Ascending aorta (tissue), 2 donors: ENCODE results near the gene ADGRG1. TPM values are rescaled to one million over a fixed set of nuclear protein-coding genes. Genes with fewer than 3 reads are reported as not detected.

Experiments used
- DNase-seq, 2 donors: peaks; one replicate each; pipeline ENCODE4 v3.0.0-alpha.2; 2019; ENCODE audit warnings: low spot score in 2 of 2
- H3K27ac ChIP-seq, 2 donors: fragments of 200-600 bp; sonication (generic); one replicate each; pipeline ENCODE4 v1.5.1; 2016 to 2017; ENCODE audit warnings: mild to moderate bottlenecking in 1 of 2
- H3K27me3 ChIP-seq: fragments of 200-600 bp; sonication (generic); one replicate; pipeline ENCODE4 v1.5.1; 2017
- H3K36me3 ChIP-seq, 2 donors: fragments of 200-600 bp; sonication (generic); one replicate each; pipeline ENCODE4 v1.5.1; 2016
- H3K4me1 ChIP-seq, 2 donors: fragments of 200-600 bp; sonication (generic); one replicate each; pipeline ENCODE4 v1.5.1; 2016 to 2017; ENCODE audit warnings: mild to moderate bottlenecking in 1 of 2
- H3K4me3 ChIP-seq, 2 donors: fragments of 200-600 bp; sonication (generic); one replicate each; pipeline ENCODE4 v1.5.1; 2016 to 2017; ENCODE audit warnings: mild to moderate bottlenecking in 1 of 2
- H3K9me3 ChIP-seq, 2 donors: fragments of 200-600 bp; sonication (generic); one replicate each; pipeline ENCODE4 v1.5.1; 2016
- intact Hi-C: fragments of 100-400 bp; cut with DNase I; formaldehyde crosslinking; loops from one replicate; pipeline ENCODE4 v1.15.1; 2023
- total RNA-seq: library from RNA; depleted of rRNA; stranded (reverse); fragments of >200 nt; gene quantifications from one replicate; pipeline ENCODE4 v1.1.0, GENCODE V29; 2016
- TF ChIP-seq, protein P1 (sequence below), 3 experiments: fragments of 200-600 bp in 2 of 3; fragments of 450-650 bp in 1 of 3; sonication (generic) in 2 of 3; IDR thresholded peaks; one replicate each; pipeline ENCODE4 v1.5.1; 2016 to 2019; ENCODE audit warnings: antibody characterized with exemption in 3 of 3, mild to moderate bottlenecking in 1 of 3, moderate library complexity in 1 of 3

Gene ADGRG1
- total RNA-seq, 1 donor from 2014 or later: 343 TPM

DNA sequence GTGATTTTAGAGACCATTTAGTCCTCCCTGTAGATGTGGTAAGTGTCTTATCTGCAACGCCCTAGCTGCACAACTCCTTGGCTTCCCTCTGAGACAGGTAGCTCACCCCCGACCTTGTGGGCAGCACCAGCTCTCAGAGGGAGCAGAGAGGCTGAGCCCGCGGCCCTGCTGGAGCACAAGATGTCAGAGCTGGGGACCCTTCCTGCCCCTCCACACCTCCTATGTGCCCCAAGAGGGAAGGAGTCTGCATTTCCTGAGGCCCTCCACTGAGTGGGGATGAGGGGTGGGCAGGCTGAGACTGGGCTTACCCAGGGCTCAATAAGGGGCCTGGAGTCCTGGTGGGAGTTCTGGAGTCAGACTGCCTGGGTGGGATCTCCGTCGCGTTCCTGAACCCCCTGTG, 12.2 kb upstream of the ADGRG1 start:
- intact Hi-C loops: no loop called here
- TF ChIP-seq, protein P1, sequence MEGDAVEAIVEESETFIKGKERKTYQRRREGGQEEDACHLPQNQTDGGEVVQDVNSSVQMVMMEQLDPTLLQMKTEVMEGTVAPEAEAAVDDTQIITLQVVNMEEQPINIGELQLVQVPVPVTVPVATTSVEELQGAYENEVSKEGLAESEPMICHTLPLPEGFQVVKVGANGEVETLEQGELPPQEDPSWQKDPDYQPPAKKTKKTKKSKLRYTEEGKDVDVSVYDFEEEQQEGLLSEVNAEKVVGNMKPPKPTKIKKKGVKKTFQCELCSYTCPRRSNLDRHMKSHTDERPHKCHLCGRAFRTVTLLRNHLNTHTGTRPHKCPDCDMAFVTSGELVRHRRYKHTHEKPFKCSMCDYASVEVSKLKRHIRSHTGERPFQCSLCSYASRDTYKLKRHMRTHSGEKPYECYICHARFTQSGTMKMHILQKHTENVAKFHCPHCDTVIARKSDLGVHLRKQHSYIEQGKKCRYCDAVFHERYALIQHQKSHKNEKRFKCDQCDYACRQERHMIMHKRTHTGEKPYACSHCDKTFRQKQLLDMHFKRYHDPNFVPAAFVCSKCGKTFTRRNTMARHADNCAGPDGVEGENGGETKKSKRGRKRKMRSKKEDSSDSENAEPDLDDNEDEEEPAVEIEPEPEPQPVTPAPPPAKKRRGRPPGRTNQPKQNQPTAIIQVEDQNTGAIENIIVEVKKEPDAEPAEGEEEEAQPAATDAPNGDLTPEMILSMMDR (IDR thresholded peaks at IDR 0.05): no peak
- no peaks in the 10 kb centered on the region for H3K4me1 ChIP-seq
- H3K4me3 ChIP-seq: no peak overlapping the region
- DNase-seq: peak in 1 of 2 donors; percentile 24
- H3K36me3 ChIP-seq: no peaks in the 10 kb centered on the region
- no peaks in the 10 kb centered on the region for H3K27me3 ChIP-seq
- no peaks in the 10 kb centered on the region for H3K9me3 ChIP-seq
- H3K27ac ChIP-seq: no peak overlapping the region

DNA sequence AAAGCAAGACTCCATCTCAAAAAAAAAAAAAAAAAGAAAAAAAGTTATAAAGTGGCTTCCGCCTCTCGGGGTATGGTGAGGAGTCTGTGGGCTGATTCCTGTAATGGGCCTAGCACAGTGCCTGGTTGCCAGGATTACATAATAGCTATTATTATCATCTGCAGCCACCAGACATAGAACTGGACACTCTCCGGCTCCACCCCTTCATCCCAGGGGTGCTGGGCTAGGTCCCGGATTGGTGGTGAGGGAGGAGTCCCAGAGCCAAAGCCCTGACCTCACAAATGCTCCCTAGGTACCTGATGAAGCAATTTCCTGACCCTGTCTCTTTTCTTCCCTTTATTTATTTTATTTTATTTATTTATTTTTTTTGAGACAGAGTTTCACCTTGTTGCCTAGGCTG, 11.6 kb upstream of the ADGRG1 start:
- Histone ChIP-seq H3K4me1 (no peaks in the 10 kb centered on the region), H3K36me3 (no peaks in the 10 kb centered on the region), H3K27ac (no peak overlapping the region), H3K9me3 (no peaks in the 10 kb centered on the region), H3K4me3 (no peak overlapping the region), H3K27me3 (no peaks in the 10 kb centered on the region)
- TF ChIP-seq, protein P1 (IDR thresholded peaks at IDR 0.05): no peak
- intact Hi-C loops: no loop called here
- peak in 1 of 2 donors; percentile 19 for DNase-seq

DNA sequence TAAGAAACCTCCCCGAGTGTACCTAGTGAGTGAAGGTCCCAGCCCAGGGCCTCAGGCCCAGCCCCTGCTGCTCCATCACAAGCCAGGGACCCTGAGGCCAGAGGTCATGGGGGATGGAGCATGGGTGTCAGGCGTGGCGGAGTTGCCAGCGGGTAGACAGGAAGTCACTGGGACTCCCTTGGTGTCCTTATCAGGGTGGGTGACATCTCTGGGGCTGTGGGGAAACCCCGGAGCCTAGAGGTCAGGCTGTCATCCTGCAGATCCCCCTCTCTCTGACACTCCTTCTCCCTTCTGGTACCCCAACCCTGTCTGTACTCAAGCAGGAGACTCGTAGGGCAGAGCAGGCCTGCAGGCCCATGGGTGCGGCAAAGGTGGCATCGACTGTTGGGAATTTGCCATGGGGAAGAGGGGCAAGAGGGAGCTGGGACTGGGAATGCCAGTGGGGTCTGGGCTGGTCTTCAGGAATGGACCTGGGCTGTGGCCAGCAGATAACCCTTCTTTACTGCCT, 10.8 kb upstream of the ADGRG1 start:
- Histone ChIP-seq H3K9me3 (no peaks in the 10 kb centered on the region), H3K4me1 (no peaks in the 10 kb centered on the region), H3K36me3 (no peaks in the 10 kb centered on the region), H3K4me3 (no peak overlapping the region), H3K27me3 (no peaks in the 10 kb centered on the region), H3K27ac (no peak overlapping the region)
- intact Hi-C loops: no loop called here
- TF ChIP-seq, protein P1 (IDR thresholded peaks at IDR 0.05): no peak
- peak in 1 of 2 donors; percentile 51 for DNase-seq

DNA sequence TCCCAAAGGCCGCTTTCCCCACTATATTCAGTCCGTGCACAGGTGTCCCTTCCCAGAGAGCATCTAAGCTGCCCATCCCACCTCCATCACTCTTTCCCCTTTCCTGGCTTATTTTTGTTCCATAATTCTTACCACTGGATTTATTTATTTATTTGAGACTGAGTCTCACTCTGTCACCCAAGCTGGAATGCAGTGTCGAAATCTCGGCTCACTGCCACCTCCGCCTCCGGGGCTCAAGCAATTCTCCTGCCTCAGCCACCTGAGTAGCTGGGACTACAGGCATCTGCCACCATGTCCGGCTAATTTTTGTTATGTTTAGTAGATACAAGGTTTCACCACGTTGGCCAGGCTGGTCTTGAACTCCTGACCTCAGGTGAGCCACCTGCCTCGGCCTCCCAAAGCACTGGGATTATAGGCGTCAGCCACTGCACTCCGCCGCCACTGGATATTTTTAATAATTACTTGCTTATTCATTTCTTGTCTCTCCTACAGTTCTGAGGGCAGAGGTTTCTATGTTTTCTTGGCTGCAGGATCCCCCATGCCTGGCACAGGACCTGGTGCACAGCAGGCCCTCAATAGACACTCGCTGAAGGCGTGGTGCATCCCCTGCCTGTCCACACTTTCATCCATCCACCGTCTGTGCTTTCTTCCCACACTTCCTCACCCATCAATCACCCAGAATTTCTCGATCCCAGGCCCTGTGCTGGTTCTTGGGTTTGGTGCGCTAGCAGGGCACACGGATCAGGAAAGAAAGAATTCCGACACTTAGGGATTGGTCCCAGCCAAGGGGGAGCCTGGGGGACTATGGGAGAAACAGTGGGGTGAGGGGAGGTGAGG, 9.9 kb upstream of the ADGRG1 start:
- Histone ChIP-seq H3K9me3 (no peaks in the 10 kb centered on the region), H3K27ac (no peak overlapping the region), H3K4me1 (no peaks in the 10 kb centered on the region), H3K4me3 (no peak overlapping the region), H3K27me3 (no peaks in the 10 kb centered on the region), H3K36me3 (no peaks in the 10 kb centered on the region)
- intact Hi-C loops: no loop called here
- DNase-seq: peak in 1 of 2 donors; percentile 39
- TF ChIP-seq, protein P1 (IDR thresholded peaks at IDR 0.05): no peak

DNA sequence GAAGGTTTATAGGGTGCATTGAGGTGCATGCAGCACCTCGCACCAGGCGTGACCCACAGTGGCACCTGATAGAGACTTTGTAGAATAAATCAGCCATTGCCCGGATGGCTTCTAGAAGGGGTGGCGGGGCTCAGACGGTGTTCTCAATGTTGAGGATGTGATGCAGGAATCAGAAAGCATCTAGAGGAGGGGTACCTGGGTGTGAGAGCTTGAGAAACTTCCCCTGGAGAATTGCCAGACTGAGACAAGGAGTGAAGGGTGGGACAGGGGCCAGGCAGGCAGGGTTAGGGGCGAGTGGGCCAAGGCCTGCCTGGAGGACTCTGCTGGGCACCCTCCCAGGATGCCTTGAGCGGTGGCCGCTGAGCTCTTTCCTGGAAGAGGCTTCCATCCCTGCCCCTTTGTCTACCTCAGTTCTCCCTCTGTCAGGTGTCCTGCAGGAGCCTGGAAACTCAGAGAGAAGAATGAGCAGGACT, 9.3 kb upstream of the ADGRG1 start:
- intact Hi-C loops: no loop called here
- TF ChIP-seq, protein P1 (IDR thresholded peaks at IDR 0.05): no peak
- Histone ChIP-seq H3K27me3 (no peaks in the 10 kb centered on the region), H3K4me3 (no peak overlapping the region), H3K27ac (no peak overlapping the region), H3K4me1 (no peaks in the 10 kb centered on the region), H3K9me3 (no peaks in the 10 kb centered on the region), H3K36me3 (no peaks in the 10 kb centered on the region)
- no peak for DNase-seq
